Measurements from ENCODE around the gene DAZL. TPM values are rescaled to one million over a fixed set of nuclear protein-coding genes. Genes with fewer than 3 reads are reported as not detected.
A peak's percentile ranks its signal among the peaks of the same experiment; 100 is the strongest.

DAZL gene
- total and polyA plus RNA-seq, 10 of the 15 experiments (the other 5 are each of a cell fraction or from before 2014, with no cell fraction given): 0.04 to 0.48 (median 0.13) TPM; not detected in 1

GRCh38 chr3:16596352-16597032, 8.7 kb downstream of the DAZL start (continued):
- no peak for TF ChIP-seq ASH2L (IDR thresholded peaks at IDR 0.05; ENCODE audit: borderline replicate concordance, low read depth)
- no peak for TF ChIP-seq SKIL (IDR thresholded peaks at IDR 0.05; ENCODE audit: low read depth, poor library complexity, severe bottlenecking)
- TF ChIP-seq CHD2 (IDR thresholded peaks at IDR 0.05; ENCODE audit: borderline replicate concordance, low read depth, low read length): no peak
- TF ChIP-seq IRF5 (IDR thresholded peaks at IDR 0.05; ENCODE audit: borderline replicate concordance): no peak
- no peak for TF ChIP-seq ZNF384 (IDR thresholded peaks at IDR 0.05; ENCODE audit: borderline replicate concordance, low read depth, low read length)
- TF ChIP-seq EP300 (IDR thresholded peaks at IDR 0.05; ENCODE audit: borderline replicate concordance in 1 of 2, control insufficient read depth in 1 of 2, low read depth in 2 of 2, low read length in 2 of 2): peak in 1 of 2 experiments; percentile 58; a peak in 1 of 4 replicates
- TF ChIP-seq IKZF2 (IDR thresholded peaks at IDR 0.05): peak in 1 of 2 experiments; percentile 77; a peak in 2 of 4 replicates
- peak; percentile 74; a peak in 3 of 4 replicates for TF ChIP-seq BHLHE40 (IDR thresholded peaks at IDR 0.05; ENCODE audit: borderline replicate concordance in 1 of 2, low read depth in 2 of 2, low read length in 1 of 2)
- no peak for TF ChIP-seq ZSCAN29 (IDR thresholded peaks at IDR 0.05)
- TF ChIP-seq E4F1 (IDR thresholded peaks at IDR 0.05; ENCODE audit: borderline replicate concordance, partially characterized antibody): no peak
- TF ChIP-seq PRDM15 (CRISPR knock-in tag; IDR thresholded peaks at IDR 0.05): no peak
- TF ChIP-seq FOXK2 (IDR thresholded peaks at IDR 0.05): no peak
- TF ChIP-seq ATF3 (IDR thresholded peaks at IDR 0.05; ENCODE audit: borderline replicate concordance, extremely low read depth, low read depth, low read length): no peak
- no peak for TF ChIP-seq POLR2AphosphoS2 (IDR thresholded peaks at IDR 0.05; ENCODE audit: low read depth, low read length)
